Activated CD8-positive, alpha-beta T cell treated with anti-CD3 and anti-CD28 coated beads for 36 hours (primary cell): Measurements from ENCODE around the gene TSHZ1. TPM values are rescaled to one million over a fixed set of nuclear protein-coding genes. Genes with fewer than 3 reads are reported as not detected.

Experiments used
- ATAC-seq: fragments of 200-7000 bp; cut with Tn5 transposase; one replicate; pipeline ENCODE4 v1.10.0; 2021; ENCODE audit warnings: mild to moderate bottlenecking, moderate library complexity
- CTCF ChIA-PET: fragments of 350-600 bp; sonication (Branson Sonifier 250); formaldehyde crosslinking; loops from one replicate; lab custom pipeline; 2021; ENCODE audit warnings: antibody characterized with exemption; lab: Charles Lee
- POLR2A ChIA-PET: fragments of 350-600 bp; sonication (Branson Sonifier 250); formaldehyde crosslinking; loops from one replicate; lab custom pipeline; 2021; ENCODE audit warnings: antibody characterized with exemption; lab: Charles Lee
- DNase-seq: peaks from one replicate; pipeline ENCODE4 v3.0.0-alpha.2; 2020
- H3K27ac Mint-ChIP-seq: one replicate; pipeline ENCODE4 v1.8.0; 2021; ENCODE audit warnings: mild to moderate bottlenecking, mixed read lengths
- H3K27me3 Mint-ChIP-seq: one replicate; pipeline ENCODE4 v1.8.0; 2021; ENCODE audit warnings: mixed read lengths
- H3K36me3 Mint-ChIP-seq: one replicate; pipeline ENCODE4 v1.8.0; 2021; ENCODE audit warnings: low read depth, mixed read lengths
- H3K4me1 Mint-ChIP-seq: one replicate; pipeline ENCODE4 v1.8.0; 2021; ENCODE audit warnings: low read depth, mixed read lengths
- H3K4me3 Mint-ChIP-seq: one replicate; pipeline ENCODE4 v1.8.0; 2021; ENCODE audit warnings: mild to moderate bottlenecking, moderate library complexity, mixed read lengths
- H3K9me3 Mint-ChIP-seq: one replicate; pipeline ENCODE4 v1.8.0; 2021; ENCODE audit warnings: mixed read lengths
- CTCF ChIP-seq: fragments of 200-600 bp; IDR thresholded peaks from one replicate; pipeline ENCODE4 v1.8.0; 2022; ENCODE audit warnings: antibody characterized with exemption, mild to moderate bottlenecking
- intact Hi-C: fragments of 100-400 bp; cut with micrococcal nuclease; formaldehyde crosslinking; loops from one replicate; pipeline ENCODE4 v1.10.0; 2022
- total RNA-seq, 2 experiments: library from RNA; stranded (reverse); gene quantifications; one replicate each; pipeline ENCODE4 v1.2.3, GENCODE V29; 2021

Gene TSHZ1
- total RNA-seq, 2 experiments from 2014 or later: 10.8 to 11.0 TPM

- TF ChIP-seq CTCF: no peak
- Mint-ChIP-seq H3K4me1 (peaks cover 9% of the 10 kb centered on the region), H3K9me3 (no peaks in the 10 kb centered on the region), H3K27me3 (no peaks in the 10 kb centered on the region), H3K27ac (no peak overlapping the region), H3K4me3 (no peak overlapping the region), H3K36me3 (no peaks in the 10 kb centered on the region)
- ATAC-seq (no peak), DNase-seq (no peak)
- POLR2A ChIA-PET: no interaction called here
- intact Hi-C loops: no loop called here
- CTCF ChIA-PET: no interaction called here
Measured at GRCh38 chr18:75163736-75164135, 46.9 kb upstream of the TSHZ1 start.

GRCh38 chr18:75164479-75164878 is 46.1 kb upstream of the TSHZ1 start:
- Mint-ChIP-seq H3K9me3 (no peaks in the 10 kb centered on the region), H3K4me3 (no peak overlapping the region), H3K27ac (no peak overlapping the region), H3K4me1 (peaks cover 9% of the 10 kb centered on the region), H3K36me3 (no peaks in the 10 kb centered on the region), H3K27me3 (no peaks in the 10 kb centered on the region)
- ATAC-seq (no peak), DNase-seq (no peak)
- CTCF ChIA-PET: no interaction called here
- POLR2A ChIA-PET: no interaction called here
- no peak for TF ChIP-seq CTCF
- intact Hi-C loops: no loop called here

GRCh38 chr18:75165926-75166325 is 44.7 kb upstream of the TSHZ1 start:
- CTCF ChIA-PET: no interaction called here
- Mint-ChIP-seq H3K4me1 (peaks cover 9% of the 10 kb centered on the region), H3K27me3 (no peaks in the 10 kb centered on the region), H3K9me3 (no peaks in the 10 kb centered on the region), H3K27ac (no peak overlapping the region), H3K36me3 (no peaks in the 10 kb centered on the region), H3K4me3 (no peak overlapping the region)
- DNase-seq: no peak
- intact Hi-C loops: no loop called here
- POLR2A ChIA-PET: no interaction called here
- ATAC-seq: no peak
- TF ChIP-seq CTCF: no peak

GRCh38 chr18:75167137-75167536 is 43.5 kb upstream of the TSHZ1 start:
- no peak for TF ChIP-seq CTCF
- no peak overlapping the region for H3K27ac Mint-ChIP-seq
- POLR2A ChIA-PET: no interaction called here
- ATAC-seq (no peak), DNase-seq (no peak)
- CTCF ChIA-PET: interaction anchor here (1.1 kb wide), 1 partner anchor 509 kb away, joined by 3 read pairs; no protein-coding TSS in a partner anchor
- no peaks in the 10 kb centered on the region for H3K36me3 Mint-ChIP-seq
- H3K4me3 Mint-ChIP-seq: no peak overlapping the region
- H3K27me3 Mint-ChIP-seq: no peaks in the 10 kb centered on the region
- intact Hi-C loops: no loop called here
- H3K4me1 Mint-ChIP-seq: no peaks in the 10 kb centered on the region
- no peaks in the 10 kb centered on the region for H3K9me3 Mint-ChIP-seq

- no peaks in the 10 kb centered on the region for H3K9me3 Mint-ChIP-seq
- no peaks in the 10 kb centered on the region for H3K36me3 Mint-ChIP-seq
- intact Hi-C loops: no loop called here
- H3K27ac Mint-ChIP-seq: no peak overlapping the region
- ATAC-seq (no peak), DNase-seq (no peak)
- ChIA-PET POLR2A (no interaction called here), CTCF (interaction anchor here (1.1 kb wide), 1 partner anchor 510 kb away, joined by 3 read pairs; no protein-coding TSS in a partner anchor)
- no peak overlapping the region for H3K4me3 Mint-ChIP-seq
- H3K27me3 Mint-ChIP-seq: no peaks in the 10 kb centered on the region
- no peak for TF ChIP-seq CTCF
- no peaks in the 10 kb centered on the region for H3K4me1 Mint-ChIP-seq
Measured at GRCh38 chr18:75167759-75168618, 42.6 kb upstream of the TSHZ1 start.
